Measurements from ENCODE around the gene R3HDM2. TPM values are rescaled to one million over a fixed set of nuclear protein-coding genes. Genes with fewer than 3 reads are reported as not detected.
A peak's percentile ranks its signal among the peaks of the same experiment; 100 is the strongest.

Gene R3HDM2
- total and polyA plus RNA-seq, 2 donors (not counting 1 experiment from before 2014, with no cell fraction given): 21.3 to 22.8 TPM

DNA sequence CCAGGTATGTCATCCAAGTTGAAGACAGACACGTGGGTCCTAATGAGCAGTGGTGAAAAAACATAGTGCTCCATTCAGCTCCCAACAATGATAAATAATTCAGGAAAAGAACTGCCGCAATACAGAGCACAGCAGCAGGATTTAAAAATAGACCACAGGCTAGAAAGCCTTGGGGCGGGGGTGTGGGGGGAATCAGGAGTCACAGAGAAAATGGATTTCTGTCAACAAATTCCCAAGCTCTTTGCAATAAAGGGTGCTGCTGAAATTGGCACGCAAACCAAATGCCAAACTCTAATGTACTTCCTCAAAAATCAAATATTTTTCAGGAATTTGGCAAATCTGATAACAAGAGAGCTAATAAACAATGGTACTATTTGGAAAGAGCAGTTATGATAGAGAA lies 58.6 kb downstream of the R3HDM2 start:
- Histone ChIP-seq H3K4me2 (ENCODE audit: extremely low read depth, insufficient read depth, low read length) (peak overlapping the region; percentile 79), H3K4me1 (ENCODE audit: control insufficient read depth, extremely low read depth, insufficient read depth, low read length) (peaks cover 4% of the 10 kb centered on the region), H2AFZ (ENCODE audit: low read length) (no peak overlapping the region), H3K9ac (ENCODE audit: insufficient read depth, low read length) (no peak overlapping the region), H3K27me3 (ENCODE audit: control insufficient read depth, insufficient read depth, low read length) (no peaks in the 10 kb centered on the region), H3K27ac (ENCODE audit: insufficient read depth, low read length) (peak overlapping the region; percentile 59), H4K20me1 (ENCODE audit: control insufficient read depth, extremely low read depth, insufficient read depth, low read length) (no peaks in the 10 kb centered on the region), H3K79me2 (ENCODE audit: control insufficient read depth, insufficient read depth, low read length) (no peaks in the 10 kb centered on the region), H3K36me3 (ENCODE audit: control insufficient read depth, insufficient read depth, low read length) (no peaks in the 10 kb centered on the region), H3K9me3 (ENCODE audit: control insufficient read depth, insufficient read depth, low read depth, low read length) (no peaks in the 10 kb centered on the region), H3K4me3 (replicated peaks in 1 of 4; ENCODE audit: control extremely low read depth in 1 of 4, insufficient read depth in 1 of 4, low read depth in 3 of 4, low read length in 4 of 4) (no peak overlapping the region)
- peak; percentile 33 to 38 for DNase-seq (ENCODE audit: low read depth in 2 of 2)
- TF ChIP-seq, protein P1, sequence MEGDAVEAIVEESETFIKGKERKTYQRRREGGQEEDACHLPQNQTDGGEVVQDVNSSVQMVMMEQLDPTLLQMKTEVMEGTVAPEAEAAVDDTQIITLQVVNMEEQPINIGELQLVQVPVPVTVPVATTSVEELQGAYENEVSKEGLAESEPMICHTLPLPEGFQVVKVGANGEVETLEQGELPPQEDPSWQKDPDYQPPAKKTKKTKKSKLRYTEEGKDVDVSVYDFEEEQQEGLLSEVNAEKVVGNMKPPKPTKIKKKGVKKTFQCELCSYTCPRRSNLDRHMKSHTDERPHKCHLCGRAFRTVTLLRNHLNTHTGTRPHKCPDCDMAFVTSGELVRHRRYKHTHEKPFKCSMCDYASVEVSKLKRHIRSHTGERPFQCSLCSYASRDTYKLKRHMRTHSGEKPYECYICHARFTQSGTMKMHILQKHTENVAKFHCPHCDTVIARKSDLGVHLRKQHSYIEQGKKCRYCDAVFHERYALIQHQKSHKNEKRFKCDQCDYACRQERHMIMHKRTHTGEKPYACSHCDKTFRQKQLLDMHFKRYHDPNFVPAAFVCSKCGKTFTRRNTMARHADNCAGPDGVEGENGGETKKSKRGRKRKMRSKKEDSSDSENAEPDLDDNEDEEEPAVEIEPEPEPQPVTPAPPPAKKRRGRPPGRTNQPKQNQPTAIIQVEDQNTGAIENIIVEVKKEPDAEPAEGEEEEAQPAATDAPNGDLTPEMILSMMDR (conservative IDR thresholded peaks at IDR 0.05 in 1 of 2, IDR thresholded peaks at IDR 0.05 in 1 of 2; ENCODE audit: low read depth in 1 of 2, low read length in 2 of 2): no peak
- no peak for TF ChIP-seq EZH2 (IDR thresholded peaks at IDR 0.05; ENCODE audit: low read length, missing control alignments)

DNA sequence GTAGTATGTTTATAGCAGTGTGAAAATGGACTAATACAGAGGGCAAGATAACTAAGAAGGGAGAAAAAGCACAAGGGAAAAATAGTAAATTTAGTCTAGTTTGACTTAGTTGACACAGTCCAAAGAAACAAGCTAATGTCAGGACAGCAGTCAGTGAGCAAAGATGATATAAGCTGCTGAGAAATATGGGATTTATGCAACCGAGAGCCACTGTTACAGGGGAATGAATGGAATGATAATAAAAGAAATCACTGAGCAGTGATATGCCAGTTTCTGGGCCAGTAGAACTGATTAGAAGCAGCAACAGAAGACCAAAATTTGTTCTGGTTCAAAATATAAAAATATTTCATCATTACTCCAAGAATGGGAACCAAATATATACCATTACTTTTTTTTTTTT lies 60.1 kb downstream of the R3HDM2 start:
- Histone ChIP-seq H3K9me3 (ENCODE audit: control insufficient read depth, insufficient read depth, low read depth, low read length) (no peaks in the 10 kb centered on the region), H3K27ac (ENCODE audit: insufficient read depth, low read length) (no peak overlapping the region), H3K4me1 (ENCODE audit: control insufficient read depth, extremely low read depth, insufficient read depth, low read length) (peaks cover 4% of the 10 kb centered on the region), H3K27me3 (ENCODE audit: control insufficient read depth, insufficient read depth, low read length) (no peaks in the 10 kb centered on the region), H2AFZ (ENCODE audit: low read length) (no peak overlapping the region), H3K79me2 (ENCODE audit: control insufficient read depth, insufficient read depth, low read length) (no peaks in the 10 kb centered on the region), H3K4me2 (ENCODE audit: extremely low read depth, insufficient read depth, low read length) (no peak overlapping the region), H3K36me3 (ENCODE audit: control insufficient read depth, insufficient read depth, low read length) (no peaks in the 10 kb centered on the region), H3K9ac (ENCODE audit: insufficient read depth, low read length) (no peak overlapping the region), H4K20me1 (ENCODE audit: control insufficient read depth, extremely low read depth, insufficient read depth, low read length) (no peaks in the 10 kb centered on the region), H3K4me3 (replicated peaks in 1 of 4; ENCODE audit: control extremely low read depth in 1 of 4, insufficient read depth in 1 of 4, low read depth in 3 of 4, low read length in 4 of 4) (no peak overlapping the region)
- TF ChIP-seq, protein P1 (conservative IDR thresholded peaks at IDR 0.05 in 1 of 2, IDR thresholded peaks at IDR 0.05 in 1 of 2; ENCODE audit: low read depth in 1 of 2, low read length in 2 of 2): no peak
- TF ChIP-seq EZH2 (IDR thresholded peaks at IDR 0.05; ENCODE audit: low read length, missing control alignments): no peak
- DNase-seq (ENCODE audit: low read depth in 2 of 2): peak in 1 of 2 donors; percentile 20

DNA sequence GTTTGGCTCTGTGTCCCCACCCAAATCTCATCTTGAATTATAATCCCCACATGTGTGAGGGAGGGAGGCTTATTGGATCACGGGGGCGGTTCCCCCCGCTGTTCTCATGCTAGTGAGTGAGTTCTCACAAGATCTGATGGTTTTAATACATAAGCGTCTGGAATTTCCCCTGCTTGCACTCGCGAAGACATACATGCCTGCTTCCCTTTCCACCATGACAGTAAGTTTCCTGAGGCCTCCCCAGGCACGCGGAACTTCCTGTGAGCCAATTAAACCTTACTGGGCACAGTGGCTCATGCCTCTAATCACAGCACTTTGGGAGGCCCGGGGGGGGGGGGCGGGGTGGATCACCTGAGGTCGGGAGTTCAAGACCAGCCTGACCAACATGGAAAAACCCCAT lies 60.8 kb downstream of the R3HDM2 start:
- Histone ChIP-seq H3K4me2 (ENCODE audit: extremely low read depth, insufficient read depth, low read length) (no peak overlapping the region), H4K20me1 (ENCODE audit: control insufficient read depth, extremely low read depth, insufficient read depth, low read length) (no peaks in the 10 kb centered on the region), H3K36me3 (ENCODE audit: control insufficient read depth, insufficient read depth, low read length) (no peaks in the 10 kb centered on the region), H3K4me3 (replicated peaks in 1 of 4; ENCODE audit: control extremely low read depth in 1 of 4, insufficient read depth in 1 of 4, low read depth in 3 of 4, low read length in 4 of 4) (no peak overlapping the region), H3K27ac (ENCODE audit: insufficient read depth, low read length) (no peak overlapping the region), H3K27me3 (ENCODE audit: control insufficient read depth, insufficient read depth, low read length) (no peaks in the 10 kb centered on the region), H2AFZ (ENCODE audit: low read length) (no peak overlapping the region), H3K4me1 (ENCODE audit: control insufficient read depth, extremely low read depth, insufficient read depth, low read length) (peaks cover 4% of the 10 kb centered on the region), H3K9ac (ENCODE audit: insufficient read depth, low read length) (no peak overlapping the region), H3K79me2 (ENCODE audit: control insufficient read depth, insufficient read depth, low read length) (no peaks in the 10 kb centered on the region), H3K9me3 (ENCODE audit: control insufficient read depth, insufficient read depth, low read depth, low read length) (no peaks in the 10 kb centered on the region)
- no peak for DNase-seq (ENCODE audit: low read depth in 2 of 2)
- TF ChIP-seq, protein P1 (conservative IDR thresholded peaks at IDR 0.05 in 1 of 2, IDR thresholded peaks at IDR 0.05 in 1 of 2; ENCODE audit: low read depth in 1 of 2, low read length in 2 of 2): no peak
- TF ChIP-seq EZH2 (IDR thresholded peaks at IDR 0.05; ENCODE audit: low read length, missing control alignments): no peak

Data from fibroblast of lung (primary cell).